Left lung (tissue), 10 donors: ENCODE data around the gene DNASE1. TPM values are rescaled to one million over a fixed set of nuclear protein-coding genes. Genes with fewer than 3 reads are reported as not detected.

Experiments used
- ATAC-seq: fragments of 200-7000 bp; cut with Tn5 transposase; one replicate; pipeline ENCODE4 v1.9.1; 2020; ENCODE audit warnings: moderate library complexity
- DNase-seq, 4 donors: peaks; one replicate each; pipeline ENCODE4 v3.0.0-alpha.2; 2013 to 2020
- H3K27ac ChIP-seq, 2 donors: fragments of 200-600 bp; sonication (generic) in 1 of 2; one replicate each; pipeline versions ENCODE4 v1.5.0 to v1.8.0; 2020 to 2021
- H3K27me3 ChIP-seq, 2 donors: fragments of 200-600 bp; sonication (generic) in 1 of 2; one replicate each; pipeline versions ENCODE4 v1.5.0 to v1.8.0; 2020 to 2021
- H3K36me3 ChIP-seq, 2 donors: fragments of 200-600 bp; sonication (generic) in 1 of 2; one replicate each; pipeline versions ENCODE4 v1.5.0 to v1.8.0; 2020 to 2021
- H3K4me1 ChIP-seq, 2 donors: fragments of 200-600 bp; one replicate each; pipeline ENCODE4 v1.8.0; 2021
- H3K4me3 ChIP-seq, 2 donors: fragments of 200-600 bp; sonication (generic) in 1 of 2; one replicate each; pipeline versions ENCODE4 v1.5.0 to v1.8.0; 2020 to 2021; ENCODE audit warnings: mild to moderate bottlenecking in 1 of 2
- H3K9me3 ChIP-seq, 2 donors: fragments of 200-600 bp; sonication (generic) in 1 of 2; one replicate each; pipeline versions ENCODE4 v1.5.0 to v1.8.0; 2020 to 2021
- intact Hi-C, 2 donors: fragments of 100-400 bp; cut with DNase I; formaldehyde crosslinking; loops; one replicate each; pipeline versions ENCODE4 v1.11.2 to v1.14.2; 2022
- polyA plus RNA-seq, 6 donors: library from polyadenylated mRNA; unstranded; fragments of 120-200 nt; gene quantifications; one replicate each; pipeline ENCODE4 v1.2.1, GENCODE V29; 2013; ENCODE audit not compliant: insufficient read length in 6 of 6
- total RNA-seq, 2 donors: library from RNA; stranded (reverse); fragmentation: NEBNext Ultra II Directional; extraction: Animal tissue kit (Norgen Biotek cat#: 25700); gene quantifications; one replicate each; pipeline ENCODE4 v1.2.1, GENCODE V29; 2021
- TF ChIP-seq, protein P1 (sequence below), 2 donors: fragments of 200-600 bp; sonication (generic) in 1 of 2; IDR thresholded peaks; one replicate each; pipeline versions ENCODE4 v1.5.0 to v1.8.0; 2021; ENCODE audit warnings: antibody characterized with exemption in 2 of 2
- donor health status: DM: no; HTN: yes; CAD: no.
- donor health status: DM: no; HTN: no; CAD: no.

The DNASE1 gene
- total and polyA plus RNA-seq, 8 donors = 14.6 to 30.0 (median 28.1) TPM

DNA sequence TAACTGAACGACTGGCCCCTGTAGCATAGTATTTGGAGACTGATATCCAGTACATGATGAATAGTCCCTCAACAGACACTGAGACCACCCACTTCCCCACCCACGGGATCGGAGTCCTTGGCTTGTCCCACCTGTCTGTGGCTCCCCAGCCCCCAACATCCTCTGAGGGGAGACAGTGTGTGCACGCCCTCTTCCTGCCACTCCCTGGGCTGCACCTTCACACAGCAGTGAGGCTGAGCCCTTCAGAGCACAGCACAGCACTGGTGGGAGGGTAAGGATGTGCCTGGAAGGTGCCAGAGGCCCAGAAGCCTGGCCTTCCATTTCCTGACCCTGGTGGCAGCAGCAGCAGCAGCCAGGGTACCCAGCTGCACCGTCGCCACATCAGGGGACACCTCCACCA lies 11.0 kb downstream of the DNASE1 start:
- Histone ChIP-seq H3K9me3 (no peaks in the 10 kb centered on the region), H3K27ac (no peak overlapping the region), H3K27me3 (no peaks in the 10 kb centered on the region), H3K4me1 (no peaks in the 10 kb centered on the region), H3K36me3 (peaks cover 0 to 75% of the 10 kb centered on the region in 2 donors), H3K4me3 (no peak overlapping the region)
- TF ChIP-seq, protein P1, sequence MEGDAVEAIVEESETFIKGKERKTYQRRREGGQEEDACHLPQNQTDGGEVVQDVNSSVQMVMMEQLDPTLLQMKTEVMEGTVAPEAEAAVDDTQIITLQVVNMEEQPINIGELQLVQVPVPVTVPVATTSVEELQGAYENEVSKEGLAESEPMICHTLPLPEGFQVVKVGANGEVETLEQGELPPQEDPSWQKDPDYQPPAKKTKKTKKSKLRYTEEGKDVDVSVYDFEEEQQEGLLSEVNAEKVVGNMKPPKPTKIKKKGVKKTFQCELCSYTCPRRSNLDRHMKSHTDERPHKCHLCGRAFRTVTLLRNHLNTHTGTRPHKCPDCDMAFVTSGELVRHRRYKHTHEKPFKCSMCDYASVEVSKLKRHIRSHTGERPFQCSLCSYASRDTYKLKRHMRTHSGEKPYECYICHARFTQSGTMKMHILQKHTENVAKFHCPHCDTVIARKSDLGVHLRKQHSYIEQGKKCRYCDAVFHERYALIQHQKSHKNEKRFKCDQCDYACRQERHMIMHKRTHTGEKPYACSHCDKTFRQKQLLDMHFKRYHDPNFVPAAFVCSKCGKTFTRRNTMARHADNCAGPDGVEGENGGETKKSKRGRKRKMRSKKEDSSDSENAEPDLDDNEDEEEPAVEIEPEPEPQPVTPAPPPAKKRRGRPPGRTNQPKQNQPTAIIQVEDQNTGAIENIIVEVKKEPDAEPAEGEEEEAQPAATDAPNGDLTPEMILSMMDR (IDR thresholded peaks at IDR 0.05) = no peak
- ATAC-seq = no peak
- peak in 1 of 4 donors; percentile 66 for DNase-seq
- intact Hi-C loops = no loop called here

DNA sequence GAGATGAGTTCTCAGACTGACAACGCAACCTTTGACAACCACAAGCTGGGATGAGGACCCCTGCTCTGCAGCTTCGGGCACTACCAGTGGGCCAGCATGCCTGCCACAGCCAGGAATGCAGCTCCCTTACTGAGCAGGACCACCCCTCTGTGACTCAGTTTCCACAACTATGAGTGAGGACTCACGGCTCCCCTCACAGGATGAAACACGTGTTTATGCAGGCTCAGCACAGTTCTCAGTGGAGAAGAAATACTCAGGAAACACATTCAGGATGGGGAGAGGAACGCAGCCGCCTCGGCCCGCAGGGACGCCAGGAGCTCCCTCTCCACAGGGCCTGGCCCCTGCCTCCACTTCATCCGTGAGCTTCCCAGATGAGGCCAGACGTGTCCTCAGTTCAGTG lies 14.1 kb downstream of the DNASE1 start:
- peak in 1 of 4 donors; percentile 33 for DNase-seq
- Histone ChIP-seq H3K27ac (no peak overlapping the region), H3K36me3 (peaks cover 0 to 73% of the 10 kb centered on the region in 2 donors), H3K4me1 (no peaks in the 10 kb centered on the region), H3K4me3 (no peak overlapping the region), H3K27me3 (no peaks in the 10 kb centered on the region), H3K9me3 (no peaks in the 10 kb centered on the region)
- ATAC-seq = no peak
- intact Hi-C loops = no loop called here
- TF ChIP-seq, protein P1 (IDR thresholded peaks at IDR 0.05) = no peak

DNA sequence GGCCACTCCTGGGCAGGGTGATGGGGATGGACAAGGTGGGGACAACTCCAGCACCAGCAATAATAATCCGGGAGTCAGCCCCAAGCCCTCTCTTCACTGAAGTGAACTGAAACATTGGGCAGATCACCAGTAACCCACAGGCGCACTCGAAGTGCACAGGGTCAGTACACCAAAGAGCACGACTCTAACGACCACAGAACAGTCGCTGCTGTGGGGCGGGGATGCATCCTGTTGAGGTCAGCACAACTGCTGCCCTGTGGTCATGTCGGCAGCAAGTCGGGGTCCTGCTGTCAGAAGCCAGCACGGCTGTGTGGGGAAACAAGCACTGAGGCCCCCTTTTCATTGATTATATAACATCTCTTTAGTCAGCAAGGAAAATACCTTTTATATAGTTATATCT lies 14.6 kb downstream of the DNASE1 start:
- TF ChIP-seq, protein P1 (IDR thresholded peaks at IDR 0.05) = no peak
- Histone ChIP-seq H3K9me3 (no peaks in the 10 kb centered on the region), H3K27me3 (no peaks in the 10 kb centered on the region), H3K36me3 (peaks cover 0 to 73% of the 10 kb centered on the region in 2 donors), H3K27ac (no peak overlapping the region), H3K4me1 (no peaks in the 10 kb centered on the region), H3K4me3 (no peak overlapping the region)
- intact Hi-C loops = no loop called here
- ATAC-seq (no peak), DNase-seq (peak in 1 of 4 donors; percentile 32)

DNA sequence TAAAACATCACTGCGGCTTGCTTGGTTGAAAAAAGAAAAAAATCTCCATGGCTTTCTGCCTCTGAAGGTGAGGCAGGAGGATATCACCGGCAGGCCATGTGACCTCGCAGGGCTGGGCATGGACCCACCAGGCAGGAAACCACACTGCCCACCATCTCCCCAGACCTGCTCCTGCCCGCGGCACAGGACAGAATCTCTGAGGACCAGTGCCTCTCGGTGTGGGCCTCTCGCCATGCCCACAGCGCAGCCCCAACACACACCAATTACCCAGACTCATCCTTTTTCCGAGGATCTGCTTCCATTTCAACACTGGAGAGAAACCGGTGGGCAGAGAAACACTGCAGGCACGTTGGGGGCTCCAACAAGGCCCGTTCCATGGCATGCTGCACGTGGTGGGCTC lies 16.2 kb downstream of the DNASE1 start:
- Histone ChIP-seq H3K27ac (no peak overlapping the region), H3K4me3 (no peak overlapping the region), H3K9me3 (no peaks in the 10 kb centered on the region), H3K36me3 (peaks cover 0 to 73% of the 10 kb centered on the region in 2 donors), H3K4me1 (no peaks in the 10 kb centered on the region), H3K27me3 (no peaks in the 10 kb centered on the region)
- intact Hi-C loops = no loop called here
- ATAC-seq (no peak), DNase-seq (peak in 1 of 4 donors; percentile 51)
- TF ChIP-seq, protein P1 (IDR thresholded peaks at IDR 0.05) = no peak

DNA sequence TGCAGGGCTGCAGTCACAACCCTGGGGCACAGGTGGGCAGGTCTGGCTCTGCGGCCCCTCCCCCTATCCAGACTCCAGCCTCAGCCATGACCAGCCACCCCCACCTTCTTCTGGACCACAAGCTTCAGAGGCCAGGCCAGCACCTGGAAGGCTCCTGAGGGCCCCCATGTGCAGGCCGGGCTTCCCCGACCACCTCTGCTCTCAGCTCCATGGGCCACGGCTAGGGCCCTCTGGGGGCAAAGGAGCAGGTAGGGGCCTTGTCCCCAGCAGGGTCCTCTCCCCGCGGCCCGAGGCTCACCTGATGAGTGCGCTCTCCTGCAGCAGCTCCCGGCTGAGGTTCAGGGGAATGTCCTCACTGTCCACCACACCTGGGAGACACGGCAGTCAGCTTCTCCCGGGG lies 16.9 kb downstream of the DNASE1 start:
- intact Hi-C loops = no loop called here
- peak in 1 of 4 donors; percentile 65 for DNase-seq

More for the DNA sequence above, 16.9 kb downstream of the DNASE1 start:
- Histone ChIP-seq H3K36me3 (peaks cover 0 to 76% of the 10 kb centered on the region in 2 donors), H3K27me3 (no peaks in the 10 kb centered on the region), H3K9me3 (no peaks in the 10 kb centered on the region), H3K4me1 (no peaks in the 10 kb centered on the region), H3K27ac (no peak overlapping the region), H3K4me3 (no peak overlapping the region)
- ATAC-seq = no peak
- TF ChIP-seq, protein P1 (IDR thresholded peaks at IDR 0.05) = no peak
